CD14-positive monocyte (primary cell): ENCODE data around the gene ITGB6. TPM values are rescaled to one million over a fixed set of nuclear protein-coding genes. Genes with fewer than 3 reads are reported as not detected.

ENCODE experiments used
- DNase-seq, 3 donors: peaks; one replicate each; pipeline ENCODE4 v3.0.0-alpha.2; 2011 to 2022
- H2AFZ ChIP-seq: 2 replicates; pipeline ENCODE4 v1.6.0; 2012; ENCODE audit warnings: mild to moderate bottlenecking, low read depth, low read length, inconsistent platforms; ENCODE audit not compliant: insufficient read depth, poor library complexity, severe bottlenecking
- H3K27ac ChIP-seq, 2 donors: 1 replicate in 1 of 2; 2 replicates in 1 of 2; pipeline ENCODE4 v1.5.1; 2012 to 2013; ENCODE audit warnings: low read length in 2 of 2, control low read depth in 1 of 2, inconsistent platforms in 1 of 2, low read depth in 1 of 2, mild to moderate bottlenecking in 1 of 2
- H3K27me3 ChIP-seq, 2 donors: one replicate each; pipeline versions ENCODE4 v1.6.0 to v1.6.1; 2011 to 2013; ENCODE audit warnings: low read length in 2 of 2; ENCODE audit not compliant: control insufficient read depth in 2 of 2, insufficient read depth in 2 of 2
- H3K36me3 ChIP-seq, 2 donors: replicated peaks in 1 of 2; 1 replicate in 1 of 2; 2 replicates in 1 of 2; pipeline versions ENCODE4 v1.5.1 to v1.6.1; 2012 to 2013; ENCODE audit warnings: low read length in 2 of 2, control low read depth in 1 of 2, inconsistent platforms in 1 of 2, mild to moderate bottlenecking in 1 of 2; ENCODE audit not compliant: insufficient read depth in 2 of 2, control insufficient read depth in 1 of 2
- H3K4me1 ChIP-seq, 2 donors: 1 replicate in 1 of 2; 2 replicates in 1 of 2; pipeline versions ENCODE4 v1.5.1 to v1.6.1; 2012 to 2013; ENCODE audit warnings: low read length in 2 of 2, control low read depth in 1 of 2, inconsistent platforms in 1 of 2, mild to moderate bottlenecking in 1 of 2, moderate library complexity in 1 of 2; ENCODE audit not compliant: insufficient read depth in 2 of 2, control insufficient read depth in 1 of 2
- H3K4me2 ChIP-seq: replicated peaks from 2 replicates; pipeline ENCODE3; 2012; ENCODE audit warnings: low read length, moderate library complexity, mild to moderate bottlenecking; ENCODE audit not compliant: poor library complexity, severe bottlenecking; ENCODE audit errors: extremely low read depth
- H3K4me3 ChIP-seq, 3 experiments: fragments of 200-600 bp in 1 of 3; sonication (generic) in 1 of 3; replicated peaks in 1 of 3; 1 replicate in 2 of 3; 2 replicates in 1 of 3; pipeline ENCODE4 v1.5.1; 2011 to 2013; ENCODE audit warnings: low read length in 3 of 3, mild to moderate bottlenecking in 3 of 3, control low read depth in 2 of 3, low read depth in 2 of 3, inconsistent platforms in 1 of 3, moderate library complexity in 1 of 3
- H3K79me2 ChIP-seq: 2 replicates; pipeline ENCODE4 v1.6.0; 2012; ENCODE audit warnings: mild to moderate bottlenecking, control low read depth, inconsistent platforms, low read length, moderate library complexity; ENCODE audit not compliant: insufficient read depth
- H3K9ac ChIP-seq: 2 replicates; pipeline ENCODE4 v1.6.0; 2017; ENCODE audit warnings: low read length, mild to moderate bottlenecking; ENCODE audit not compliant: insufficient read depth, poor library complexity, severe bottlenecking
- H3K9me3 ChIP-seq, 2 donors: replicated peaks in 1 of 2; 1 replicate in 1 of 2; 2 replicates in 1 of 2; pipeline versions ENCODE4 v1.5.1 to v1.6.1; 2012 to 2013; ENCODE audit warnings: low read length in 2 of 2, control low read depth in 1 of 2; ENCODE audit not compliant: control insufficient read depth in 1 of 2, insufficient read depth in 1 of 2
- H4K20me1 ChIP-seq: 2 replicates; pipeline ENCODE4 v1.6.0; 2012; ENCODE audit warnings: mild to moderate bottlenecking, low read length, control low read depth, moderate library complexity; ENCODE audit not compliant: insufficient read depth
- H3K27ac Mint-ChIP-seq, 7 donors: one replicate each; pipeline ENCODE4 v1.8.0; 2020; ENCODE audit warnings: mild to moderate bottlenecking in 7 of 7, mixed read lengths in 7 of 7, moderate library complexity in 6 of 7, inconsistent platforms in 2 of 7
- H3K27me3 Mint-ChIP-seq, 3 donors: one replicate each; pipeline ENCODE4 v1.8.0; 2021 to 2022; ENCODE audit warnings: low read depth in 3 of 3, mild to moderate bottlenecking in 3 of 3, mixed read lengths in 3 of 3, moderate library complexity in 3 of 3, inconsistent platforms in 1 of 3
- H3K36me3 Mint-ChIP-seq, 2 donors: one replicate each; pipeline ENCODE4 v1.8.0; 2020; ENCODE audit warnings: mixed read lengths in 2 of 2, inconsistent platforms in 1 of 2, mild to moderate bottlenecking in 1 of 2
- H3K4me1 Mint-ChIP-seq: one replicate; pipeline ENCODE4 v1.8.0; 2020; ENCODE audit warnings: mild to moderate bottlenecking, mixed read lengths
- H3K4me3 Mint-ChIP-seq, 2 donors: one replicate each; pipeline ENCODE4 v1.8.0; 2020; ENCODE audit warnings: mild to moderate bottlenecking in 2 of 2, mixed read lengths in 2 of 2, moderate library complexity in 1 of 2
- H3K9me3 Mint-ChIP-seq, 7 donors: one replicate each; pipeline ENCODE4 v1.8.0; 2020 to 2022; ENCODE audit warnings: mixed read lengths in 7 of 7, mild to moderate bottlenecking in 6 of 7, moderate library complexity in 6 of 7, inconsistent platforms in 2 of 7
- WGBS: methylation state at CpG from one replicate; pipeline ENCODE4 v1.1.5; 2013; ENCODE audit warnings: missing lambda C conversion rate; ENCODE audit not compliant: insufficient coverage; 5-methylcytosine and 5-hydroxymethylcytosine counted together
- intact Hi-C, 2 donors: fragments of 100-400 bp; cut with micrococcal nuclease; formaldehyde crosslinking; loops; one replicate each; pipeline versions ENCODE4 v1.15.0 to v1.15.1; 2023
- polyA plus RNA-seq, 3 donors: library from polyadenylated mRNA; depleted of rRNA in 1 of 3; unstranded in 2 of 3; stranded (reverse) in 1 of 3; fragments of 300-500 nt in 2 of 3; fragments of >200 nt in 1 of 3; fragmentation: Illumina TruSeq in 2 of 3; gene quantifications; 1 replicate in 2 of 3; 2 replicates in 1 of 3; pipeline ENCODE4 v1.2.3, GENCODE V29; 2012 to 2021
- TF ChIP-seq, protein P1 (sequence below): fragments of 200-600 bp; IDR thresholded peaks from one replicate; pipeline ENCODE4 v1.8.0; 2022; ENCODE audit warnings: antibody characterized with exemption, mild to moderate bottlenecking

The ITGB6 gene
- polyA plus RNA-seq, 3 donors: not detected

DNA sequence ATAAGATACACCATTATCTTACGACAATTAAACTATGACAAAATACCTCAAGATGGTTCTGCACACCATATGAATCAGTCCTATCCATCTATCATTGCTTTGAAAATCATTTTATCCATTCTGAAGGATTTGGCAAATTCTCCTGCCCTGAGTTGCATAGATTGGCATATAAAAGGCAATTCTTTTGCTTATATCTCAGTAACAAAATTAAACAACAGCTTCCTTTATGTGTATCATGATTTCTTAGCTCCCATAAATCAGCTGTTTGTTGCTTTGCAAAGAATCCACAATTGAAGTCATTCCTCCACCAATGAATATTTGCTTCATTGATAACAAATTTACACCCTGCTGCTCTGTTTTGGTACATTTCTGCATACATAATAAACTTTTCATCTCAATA lies 61.7 kb downstream of the ITGB6 start:
- Mint-ChIP-seq H3K27me3 (peaks cover 0 to 1% (median 0%) of the 10 kb centered on the region in 3 donors), H3K27ac (no peak overlapping the region), H3K9me3 (peaks cover 0 to 3% (median 0%) of the 10 kb centered on the region in 7 donors), H3K36me3 (no peaks in the 10 kb centered on the region), H3K4me3 (no peak overlapping the region), H3K4me1 (peaks cover 3% of the 10 kb centered on the region)
- no peaks in the 10 kb centered on the region for H3K4me1 ChIP-seq
- no peaks in the 10 kb centered on the region for H3K27me3 ChIP-seq
- no peak overlapping the region for H3K4me3 ChIP-seq
- H3K4me2 ChIP-seq: no peak overlapping the region
- DNase-seq: no peak
- WGBS: no CpG with 5 or more reads among the region's 1 CpG
- TF ChIP-seq, protein P1, sequence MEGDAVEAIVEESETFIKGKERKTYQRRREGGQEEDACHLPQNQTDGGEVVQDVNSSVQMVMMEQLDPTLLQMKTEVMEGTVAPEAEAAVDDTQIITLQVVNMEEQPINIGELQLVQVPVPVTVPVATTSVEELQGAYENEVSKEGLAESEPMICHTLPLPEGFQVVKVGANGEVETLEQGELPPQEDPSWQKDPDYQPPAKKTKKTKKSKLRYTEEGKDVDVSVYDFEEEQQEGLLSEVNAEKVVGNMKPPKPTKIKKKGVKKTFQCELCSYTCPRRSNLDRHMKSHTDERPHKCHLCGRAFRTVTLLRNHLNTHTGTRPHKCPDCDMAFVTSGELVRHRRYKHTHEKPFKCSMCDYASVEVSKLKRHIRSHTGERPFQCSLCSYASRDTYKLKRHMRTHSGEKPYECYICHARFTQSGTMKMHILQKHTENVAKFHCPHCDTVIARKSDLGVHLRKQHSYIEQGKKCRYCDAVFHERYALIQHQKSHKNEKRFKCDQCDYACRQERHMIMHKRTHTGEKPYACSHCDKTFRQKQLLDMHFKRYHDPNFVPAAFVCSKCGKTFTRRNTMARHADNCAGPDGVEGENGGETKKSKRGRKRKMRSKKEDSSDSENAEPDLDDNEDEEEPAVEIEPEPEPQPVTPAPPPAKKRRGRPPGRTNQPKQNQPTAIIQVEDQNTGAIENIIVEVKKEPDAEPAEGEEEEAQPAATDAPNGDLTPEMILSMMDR: no peak
- no peaks in the 10 kb centered on the region for H3K79me2 ChIP-seq
- no peak overlapping the region for H3K9ac ChIP-seq
- H3K27ac ChIP-seq: no peak overlapping the region
- H3K36me3 ChIP-seq: no peaks in the 10 kb centered on the region
- no peaks in the 10 kb centered on the region for H4K20me1 ChIP-seq
- H3K9me3 ChIP-seq: no peaks in the 10 kb centered on the region
- no peak overlapping the region for H2AFZ ChIP-seq
- intact Hi-C loops: no loop called here

DNA sequence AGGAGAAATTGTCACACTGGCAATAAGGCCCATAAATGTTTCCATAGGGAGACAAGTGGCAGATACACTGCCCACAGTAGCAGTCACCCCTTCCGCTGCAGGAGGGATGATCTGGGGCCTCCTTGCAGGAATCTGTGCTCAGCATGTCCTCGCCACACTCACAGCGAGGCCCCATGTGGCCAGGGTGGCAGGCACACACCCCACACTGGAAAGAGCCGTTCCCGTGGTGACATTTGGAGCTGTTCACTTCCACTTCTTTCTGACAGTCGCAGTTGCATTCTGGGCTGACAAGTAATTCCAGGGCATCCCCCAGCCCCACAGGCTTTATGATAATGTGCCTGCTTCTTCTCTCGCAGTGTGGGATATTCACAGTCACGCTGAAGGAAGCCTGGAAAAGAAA lies 62.6 kb downstream of the ITGB6 start:
- Mint-ChIP-seq H3K4me1 (peaks cover 3% of the 10 kb centered on the region), H3K4me3 (no peak overlapping the region), H3K27me3 (peaks cover 0 to 1% (median 0%) of the 10 kb centered on the region in 3 donors), H3K27ac (no peak overlapping the region), H3K9me3 (peaks cover 0 to 3% (median 0%) of the 10 kb centered on the region in 7 donors), H3K36me3 (no peaks in the 10 kb centered on the region)
- H3K4me1 ChIP-seq: no peaks in the 10 kb centered on the region
- H3K36me3 ChIP-seq: no peaks in the 10 kb centered on the region
- H3K4me2 ChIP-seq: no peak overlapping the region
- no peaks in the 10 kb centered on the region for H4K20me1 ChIP-seq
- no peak overlapping the region for H3K27ac ChIP-seq
- no peaks in the 10 kb centered on the region for H3K79me2 ChIP-seq
- TF ChIP-seq, protein P1: no peak
- no peak for DNase-seq
- no peaks in the 10 kb centered on the region for H3K9me3 ChIP-seq
- no peak overlapping the region for H3K4me3 ChIP-seq
- no peak overlapping the region for H2AFZ ChIP-seq
- WGBS: 86% methylated on average over 6 of the region's 8 CpGs
- H3K9ac ChIP-seq: no peak overlapping the region
- intact Hi-C loops: no loop called here
- no peaks in the 10 kb centered on the region for H3K27me3 ChIP-seq
